Heart left ventricle (tissue), 16 donors: ENCODE results near the gene OSBPL10. TPM values are rescaled to one million over a fixed set of nuclear protein-coding genes. Genes with fewer than 3 reads are reported as not detected.

Experiments
- ATAC-seq, 4 donors: fragments of 200-7000 bp; cut with Tn5 transposase; one replicate each; pipeline ENCODE4 v1.9.1; 2020 to 2022; ENCODE audit warnings: moderate library complexity in 4 of 4, mild to moderate bottlenecking in 3 of 4, moderate number of reproducible peaks in 1 of 4
- DNase-seq, 5 donors: peaks; one replicate each; pipeline ENCODE4 v3.0.0-alpha.2; 2020
- H3K27ac ChIP-seq, 12 donors: fragments of 200-600 bp; sonication (generic) in 4 of 12; one replicate each; pipeline versions ENCODE4 v1.5.0 to v1.8.0; 2016 to 2022; ENCODE audit warnings: mild to moderate bottlenecking in 2 of 12
- H3K27me3 ChIP-seq, 9 donors: fragments of 200-600 bp; sonication (generic) in 2 of 9; one replicate each; pipeline versions ENCODE4 v1.5.1 to v1.8.0; 2016 to 2022; ENCODE audit warnings: mild to moderate bottlenecking in 3 of 9
- H3K36me3 ChIP-seq, 9 donors: fragments of 200-600 bp; sonication (generic) in 2 of 9; one replicate each; pipeline versions ENCODE4 v1.5.0 to v1.8.0; 2018 to 2022; ENCODE audit warnings: mild to moderate bottlenecking in 2 of 9
- H3K4me1 ChIP-seq, 12 donors: fragments of 200-600 bp; sonication (generic) in 4 of 12; one replicate each; pipeline versions ENCODE4 v1.5.0 to v1.8.0; 2016 to 2022; ENCODE audit warnings: mild to moderate bottlenecking in 3 of 12
- H3K4me3 ChIP-seq, 12 donors: fragments of 200-600 bp; sonication (generic) in 4 of 12; one replicate each; pipeline versions ENCODE4 v1.5.0 to v1.8.0; 2017 to 2022; ENCODE audit warnings: mild to moderate bottlenecking in 9 of 12, moderate library complexity in 4 of 12
- H3K9me3 ChIP-seq, 12 donors: fragments of 200-600 bp; sonication (generic) in 4 of 12; one replicate each; pipeline versions ENCODE4 v1.5.0 to v1.8.0; 2016 to 2022; ENCODE audit warnings: mild to moderate bottlenecking in 1 of 12
- CTCF ChIP-seq, 12 donors: fragments of 200-600 bp; sonication (generic) in 4 of 12; IDR thresholded peaks; one replicate each; pipeline versions ENCODE4 v1.5.0 to v1.8.0; 2018 to 2022; ENCODE audit warnings: antibody characterized with exemption in 12 of 12, mild to moderate bottlenecking in 5 of 12
- POLR2A ChIP-seq, 2 donors: fragments of 450-650 bp; IDR thresholded peaks; one replicate each; pipeline ENCODE4 v1.6.1; 2017; ENCODE audit warnings: antibody characterized with exemption in 2 of 2, mild to moderate bottlenecking in 2 of 2, moderate library complexity in 2 of 2
- WGBS, 4 donors: extraction: QIAGEN DNeasy Blood & Tissue Kit in 2 of 4; methylation state at CpG; one replicate each; pipeline versions ENCODE4 v1.1.5 to v1.1.7; 2013 to 2018; 5-methylcytosine and 5-hydroxymethylcytosine counted together
- intact Hi-C, 10 donors: fragments of 100-400 bp; cut with DNase I; formaldehyde crosslinking; loops; one replicate each; pipeline versions ENCODE4 v1.11.1 to v1.14.2; 2022
- polyA plus RNA-seq, 2 donors: library from polyadenylated mRNA; stranded (reverse); fragments of 200-250 nt; gene quantifications; one replicate each; pipeline ENCODE4 v1.2.3, GENCODE V29; 2013
- total RNA-seq, 9 donors: library from RNA; depleted of rRNA in 2 of 9; stranded (reverse); fragments of >200 nt in 2 of 9; fragmentation: NEBNext Ultra II Directional in 3 of 9; extraction: Animal tissue kit (Norgen Biotek cat#: 25700) in 3 of 9; gene quantifications; one replicate each; pipeline versions ENCODE4 v1.1.0 to v1.2.4, GENCODE V29; 2016 to 2023
- donor health status: ischemic (EF 13 %, LVEDD 7.1; RV severe dilation, severe dysfunction).
- donor health status: healthy with polysubstance abuse.
- donor health status: DM: no; HTN: yes; CAD: no.
- donor health status: DM: no; HTN: no; CAD: no.
- donor health status: ischemic (EF 25% LVEDD 6.9; RV normal size, moderate dysfunction).
- donor health status: ischemic (EF 25% LVEDD 5.7; RV mildly dilated, moderate dysfunction).
- donor health status: healthy.
- donor health status: DM: yes; HTN: yes; CAD: no.
- donor health status: ischemic (EF 35%, LVEDD 5.7; RV mildly dilated, moderate dysfunction).
- donor health status: nonischemic (EF 11% LVEDD 7.7; RV severe dilation, severe dysfunction).
- donor health status: DM: yes; HTN: yes; CAD: no.
- donor health status: PGD.
- donor health status: ischemic (EF 29% LVEDD 5.4; RV normal size, mild dysfunction).
- donor health status: nonischemic (EF 23%, LVEDD 6.1; RV moderate dilation, normal function).

OSBPL10 gene
- total and polyA plus RNA-seq, 11 donors, result 1.3 to 12.7 (median 3.9) TPM

GRCh38 chr3:31828007-31828406 lies 153.1 kb downstream of the OSBPL10 start:
- intact Hi-C loops, result no loop called here
- no peak for TF ChIP-seq CTCF (IDR thresholded peaks at IDR 0.05)
- TF ChIP-seq POLR2A (IDR thresholded peaks at IDR 0.05), result no peak
- Histone ChIP-seq H3K9me3 (no peaks in the 10 kb centered on the region), H3K4me3 (no peak overlapping the region), H3K4me1 (no peaks in the 10 kb centered on the region), H3K27ac (no peak overlapping the region), H3K36me3 (no peaks in the 10 kb centered on the region), H3K27me3 (no peaks in the 10 kb centered on the region)
- no peak for ATAC-seq
- 90 to 95% (median 93%) methylated on average over 1 of the region's 1 CpG for WGBS, 4 donors
- no peak for DNase-seq

DNA sequence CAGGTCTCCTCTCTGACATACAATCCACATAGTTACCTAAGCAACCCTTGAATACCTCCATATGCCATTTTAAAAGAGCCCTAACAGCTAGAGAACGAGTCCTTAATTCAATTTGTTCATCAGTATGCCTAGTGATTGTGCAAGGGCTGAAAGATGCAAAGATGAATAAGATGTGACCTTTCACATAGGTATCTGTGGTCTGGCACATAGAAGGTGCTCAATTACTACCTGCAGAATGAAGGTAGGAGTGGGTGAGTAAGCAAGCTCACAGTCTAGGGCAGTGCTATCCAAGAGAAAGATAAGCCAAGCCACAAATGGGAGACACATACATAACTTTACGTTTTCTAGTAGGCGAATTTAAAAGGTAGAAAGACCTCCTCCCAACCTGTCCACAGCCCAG lies 157.9 kb downstream of the OSBPL10 start:
- ATAC-seq, result no peak
- WGBS, 4 donors, result 92 to 95% (median 93%) methylated on average over 3 of the region's 3 CpGs
- DNase-seq, result no peak
- Histone ChIP-seq H3K9me3 (no peaks in the 10 kb centered on the region), H3K27me3 (no peaks in the 10 kb centered on the region), H3K4me3 (no peak overlapping the region), H3K36me3 (no peaks in the 10 kb centered on the region), H3K4me1 (no peaks in the 10 kb centered on the region), H3K27ac (no peak overlapping the region)
- intact Hi-C loops, result no loop called here
- TF ChIP-seq POLR2A (IDR thresholded peaks at IDR 0.05), result no peak
- TF ChIP-seq CTCF (IDR thresholded peaks at IDR 0.05), result no peak

DNA sequence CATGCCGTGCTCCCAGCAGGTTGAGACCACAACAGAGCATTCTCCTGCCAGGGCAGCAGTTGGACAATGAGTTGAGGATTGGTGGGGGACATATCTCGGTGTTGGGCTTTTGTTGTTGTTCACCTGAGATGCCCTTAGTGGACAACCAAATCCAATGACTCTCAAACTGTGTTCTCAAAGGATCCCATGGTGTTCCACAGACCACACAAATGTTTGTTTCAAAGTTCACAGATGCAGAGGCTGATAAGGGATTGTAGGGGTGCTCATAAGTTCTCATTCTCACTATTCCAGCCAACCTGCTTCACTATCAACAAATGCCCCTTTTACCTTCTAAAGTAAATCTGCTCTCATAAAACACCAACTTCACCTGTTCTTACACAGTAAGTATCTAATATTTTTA lies 159.9 kb downstream of the OSBPL10 start:
- Histone ChIP-seq H3K9me3 (no peaks in the 10 kb centered on the region), H3K4me3 (no peak overlapping the region), H3K27me3 (no peaks in the 10 kb centered on the region), H3K36me3 (no peaks in the 10 kb centered on the region), H3K4me1 (no peaks in the 10 kb centered on the region), H3K27ac (no peak overlapping the region)
- ATAC-seq, result no peak
- DNase-seq, result no peak
- TF ChIP-seq CTCF (IDR thresholded peaks at IDR 0.05) (no peak), POLR2A (IDR thresholded peaks at IDR 0.05) (no peak)
- WGBS, 4 donors, result 84 to 95% (median 87%) methylated on average over 2 of the region's 2 CpGs
- intact Hi-C loops, result no loop called here

DNA sequence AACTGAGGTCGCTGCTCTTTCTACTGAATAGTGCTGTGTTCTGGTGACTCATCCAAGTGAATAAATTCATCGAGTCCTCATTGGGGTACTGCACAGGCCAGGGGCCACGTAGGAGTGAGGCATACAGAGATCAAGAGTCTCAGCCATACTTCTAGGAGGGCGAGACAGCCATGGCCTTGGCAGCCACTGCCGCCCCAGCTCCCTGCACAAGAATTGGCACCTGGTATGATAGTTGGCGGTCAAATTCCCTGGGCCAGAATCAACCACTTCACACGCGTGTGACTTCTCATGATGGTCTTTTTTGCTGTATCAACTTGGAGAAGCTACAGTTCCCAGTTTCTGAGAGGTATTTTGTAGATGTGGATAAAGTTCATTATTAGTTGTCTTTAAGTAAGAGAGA lies 161.6 kb downstream of the OSBPL10 start:
- WGBS, 4 donors, result 96 to 99% (median 98%) methylated on average over 8 of the region's 8 CpGs
- no peaks in the 10 kb centered on the region for H3K36me3 ChIP-seq
- no peak overlapping the region for H3K4me3 ChIP-seq
- TF ChIP-seq POLR2A (IDR thresholded peaks at IDR 0.05) (no peak), CTCF (IDR thresholded peaks at IDR 0.05) (no peak)
- H3K9me3 ChIP-seq, result no peaks in the 10 kb centered on the region
- intact Hi-C loops, result no loop called here
- DNase-seq (no peak), ATAC-seq (no peak)
- no peak overlapping the region for H3K27ac ChIP-seq
- no peaks in the 10 kb centered on the region for H3K27me3 ChIP-seq
- no peaks in the 10 kb centered on the region for H3K4me1 ChIP-seq
